CD4-positive, alpha-beta T cell (primary cell): ENCODE measurements around the gene MAP3K20. TPM values are rescaled to one million over a fixed set of nuclear protein-coding genes. Genes with fewer than 3 reads are reported as not detected.

Source experiments
- ATAC-seq: fragments of 200-7000 bp; cut with Tn5 transposase; one replicate; pipeline ENCODE4 v1.10.0; 2022; ENCODE audit warnings: mild to moderate bottlenecking; ENCODE audit not compliant: poor library complexity
- CTCF ChIA-PET: fragments of 350-600 bp; sonication (Branson Sonifier 250); formaldehyde crosslinking; loops from one replicate; lab custom pipeline; 2021; ENCODE audit warnings: antibody characterized with exemption, inconsistent platforms; lab: Charles Lee
- POLR2A ChIA-PET: fragments of 350-600 bp; sonication (Branson Sonifier 250); formaldehyde crosslinking; loops from one replicate; lab custom pipeline; 2021; ENCODE audit warnings: antibody characterized with exemption, inconsistent platforms; lab: Charles Lee
- DNase-seq, 14 experiments: peaks; one replicate each; pipeline ENCODE4 v3.0.0-alpha.2; 2013 to 2020; ENCODE audit warnings: mixed read lengths in 2 of 14
- H3K27ac ChIP-seq, 2 donors: one replicate each; pipeline versions ENCODE4 v1.5.1 to v1.7.0; 2013; ENCODE audit warnings: low read length in 2 of 2, low read depth in 1 of 2, mild to moderate bottlenecking in 1 of 2
- H3K27me3 ChIP-seq, 2 experiments: 1 replicate in 1 of 2; 2 replicates in 1 of 2; pipeline versions ENCODE4 v1.6.1 to v1.7.0; 2013; ENCODE audit warnings: low read length in 2 of 2, control low read depth in 1 of 2, mild to moderate bottlenecking in 1 of 2, moderate library complexity in 1 of 2; ENCODE audit not compliant: insufficient read depth in 2 of 2, control insufficient read depth in 1 of 2
- H3K36me3 ChIP-seq: one replicate; pipeline ENCODE4 v1.6.1; 2013; ENCODE audit warnings: low read length, control low read depth; ENCODE audit not compliant: insufficient read depth
- H3K4me1 ChIP-seq: one replicate; pipeline ENCODE4 v1.6.1; 2013; ENCODE audit warnings: low read length, control low read depth; ENCODE audit not compliant: insufficient read depth
- H3K4me3 ChIP-seq: one replicate; pipeline ENCODE4 v1.5.1; 2013; ENCODE audit warnings: mild to moderate bottlenecking, low read length, moderate library complexity
- H3K9me3 ChIP-seq, 2 experiments: 1 replicate in 1 of 2; 2 replicates in 1 of 2; pipeline versions ENCODE4 v1.6.1 to v1.7.0; 2013; ENCODE audit warnings: low read length in 2 of 2, mild to moderate bottlenecking in 2 of 2, control low read depth in 1 of 2, moderate library complexity in 1 of 2; ENCODE audit not compliant: control insufficient read depth in 1 of 2, insufficient read depth in 1 of 2
- H3K27ac Mint-ChIP-seq: one replicate; pipeline ENCODE4 v1.8.0; 2020; ENCODE audit warnings: mixed read lengths
- H3K27me3 Mint-ChIP-seq: one replicate; pipeline ENCODE4 v1.8.0; 2021; ENCODE audit warnings: mixed read lengths
- H3K36me3 Mint-ChIP-seq: one replicate; pipeline ENCODE4 v1.8.0; 2021; ENCODE audit warnings: low read depth, mixed read lengths
- H3K4me1 Mint-ChIP-seq: one replicate; pipeline ENCODE4 v1.8.0; 2021; ENCODE audit warnings: low read depth, mixed read lengths
- H3K4me3 Mint-ChIP-seq: one replicate; pipeline ENCODE4 v1.8.0; 2020; ENCODE audit warnings: mild to moderate bottlenecking, mixed read lengths
- H3K9me3 Mint-ChIP-seq: one replicate; pipeline ENCODE4 v1.8.0; 2020; ENCODE audit warnings: mixed read lengths
- intact Hi-C, 2 experiments: fragments of 100-400 bp; cut with DNase I in 1 of 2; cut with micrococcal nuclease in 1 of 2; formaldehyde crosslinking; loops; one replicate each; pipeline versions ENCODE4 v1.15.1 to v1.9.0; 2023 to 2025; cut with DNase I, micrococcal nuclease
- total RNA-seq, 174 experiments: library from RNA in 2 of 174; stranded (reverse) in 2 of 174; gene quantifications; one replicate each; pipeline ENCODE4 v1.2.3 and lab custom pipeline; 2021 to 2026
- TF ChIP-seq, protein P1 (sequence below): fragments of 200-600 bp; IDR thresholded peaks from one replicate; pipeline ENCODE4 v1.8.0; 2022; ENCODE audit warnings: antibody characterized with exemption, mild to moderate bottlenecking

MAP3K20 gene
- total RNA-seq, 2 experiments from 2014 or later = 0.36 to 0.39 TPM

DNA sequence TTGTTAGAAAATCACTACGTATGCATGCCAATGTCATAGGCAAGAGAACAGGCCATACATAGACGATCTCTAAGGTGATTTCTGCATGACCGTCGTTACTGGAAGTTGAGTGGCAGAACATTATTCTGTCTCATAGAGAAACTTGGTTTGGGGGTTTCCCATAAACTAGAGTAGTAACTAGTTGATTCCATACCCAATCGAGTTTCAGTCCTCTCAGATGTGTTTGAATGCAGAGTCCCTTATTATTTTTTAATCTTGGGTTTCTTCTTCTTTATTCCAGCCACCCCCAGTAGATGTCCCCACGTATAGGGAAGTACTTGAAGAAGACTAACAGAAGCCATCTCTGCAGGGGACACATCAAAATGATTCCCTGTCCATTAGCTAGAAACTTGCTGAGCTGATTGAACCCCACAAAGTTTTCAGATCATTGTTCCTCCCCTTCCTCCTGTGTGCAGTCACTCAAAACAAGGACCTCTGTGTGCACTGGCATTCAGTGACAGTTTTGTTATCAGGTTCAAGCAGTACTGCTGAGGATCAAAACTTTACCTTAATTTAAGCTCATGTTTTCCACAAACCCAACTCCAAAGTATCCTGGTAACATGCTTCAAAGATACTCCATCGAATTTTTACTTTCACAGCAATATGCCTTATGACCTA, 210.6 kb downstream of the MAP3K20 start:
- no peaks in the 10 kb centered on the region for H3K36me3 Mint-ChIP-seq
- H3K27me3 Mint-ChIP-seq = peaks cover 4% of the 10 kb centered on the region
- H3K9me3 Mint-ChIP-seq = no peaks in the 10 kb centered on the region
- ChIA-PET POLR2A (interaction anchor here (0.5 kb wide), 1 partner anchor 47 kb away, joined by 3 read pairs; no protein-coding TSS in a partner anchor), CTCF (no interaction called here)
- no peaks in the 10 kb centered on the region for H3K4me1 Mint-ChIP-seq
- DNase-seq (no peak), ATAC-seq (no peak)
- no peaks in the 10 kb centered on the region for H3K36me3 ChIP-seq
- TF ChIP-seq, protein P1, sequence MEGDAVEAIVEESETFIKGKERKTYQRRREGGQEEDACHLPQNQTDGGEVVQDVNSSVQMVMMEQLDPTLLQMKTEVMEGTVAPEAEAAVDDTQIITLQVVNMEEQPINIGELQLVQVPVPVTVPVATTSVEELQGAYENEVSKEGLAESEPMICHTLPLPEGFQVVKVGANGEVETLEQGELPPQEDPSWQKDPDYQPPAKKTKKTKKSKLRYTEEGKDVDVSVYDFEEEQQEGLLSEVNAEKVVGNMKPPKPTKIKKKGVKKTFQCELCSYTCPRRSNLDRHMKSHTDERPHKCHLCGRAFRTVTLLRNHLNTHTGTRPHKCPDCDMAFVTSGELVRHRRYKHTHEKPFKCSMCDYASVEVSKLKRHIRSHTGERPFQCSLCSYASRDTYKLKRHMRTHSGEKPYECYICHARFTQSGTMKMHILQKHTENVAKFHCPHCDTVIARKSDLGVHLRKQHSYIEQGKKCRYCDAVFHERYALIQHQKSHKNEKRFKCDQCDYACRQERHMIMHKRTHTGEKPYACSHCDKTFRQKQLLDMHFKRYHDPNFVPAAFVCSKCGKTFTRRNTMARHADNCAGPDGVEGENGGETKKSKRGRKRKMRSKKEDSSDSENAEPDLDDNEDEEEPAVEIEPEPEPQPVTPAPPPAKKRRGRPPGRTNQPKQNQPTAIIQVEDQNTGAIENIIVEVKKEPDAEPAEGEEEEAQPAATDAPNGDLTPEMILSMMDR = no peak
- no peak overlapping the region for H3K27ac ChIP-seq
- no peaks in the 10 kb centered on the region for H3K27me3 ChIP-seq
- no peak overlapping the region for H3K4me3 ChIP-seq
- intact Hi-C loops = no loop called here
- no peak overlapping the region for H3K27ac Mint-ChIP-seq
- H3K9me3 ChIP-seq = peaks cover 0 to 13% of the 10 kb centered on the region in 2 experiments
- no peak overlapping the region for H3K4me3 Mint-ChIP-seq
- no peaks in the 10 kb centered on the region for H3K4me1 ChIP-seq

DNA sequence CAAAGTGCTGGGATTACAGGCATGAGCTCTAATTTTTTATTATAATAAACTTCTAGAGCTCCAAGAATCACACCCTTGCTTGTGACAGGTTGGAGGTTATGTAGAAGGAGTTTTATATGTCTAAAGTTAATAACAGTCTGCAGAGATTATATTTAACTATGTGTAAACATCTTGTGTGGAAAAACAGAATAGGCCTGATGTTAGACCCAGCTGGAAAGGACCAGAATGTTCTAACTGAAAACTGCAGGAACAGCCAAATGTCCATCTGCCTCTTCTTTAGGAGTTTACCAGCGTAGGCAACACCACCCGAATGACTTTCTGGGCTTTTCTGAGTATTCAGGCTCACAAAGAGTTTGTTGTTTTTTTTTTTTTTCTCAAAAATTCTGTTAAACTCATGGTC, 211.9 kb downstream of the MAP3K20 start:
- ATAC-seq (no peak), DNase-seq (no peak)
- Histone ChIP-seq H3K36me3 (no peaks in the 10 kb centered on the region), H3K4me3 (no peak overlapping the region), H3K4me1 (no peaks in the 10 kb centered on the region), H3K27ac (no peak overlapping the region), H3K27me3 (no peaks in the 10 kb centered on the region), H3K9me3 (peaks cover 0 to 9% of the 10 kb centered on the region in 2 experiments)
- H3K27me3 Mint-ChIP-seq = peaks cover 4% of the 10 kb centered on the region
- ChIA-PET CTCF (no interaction called here), POLR2A (no interaction called here)
- H3K9me3 Mint-ChIP-seq = no peaks in the 10 kb centered on the region
- TF ChIP-seq, protein P1 = no peak
- H3K36me3 Mint-ChIP-seq = no peaks in the 10 kb centered on the region
- no peaks in the 10 kb centered on the region for H3K4me1 Mint-ChIP-seq
- intact Hi-C loops = no loop called here
- no peak overlapping the region for H3K4me3 Mint-ChIP-seq
- H3K27ac Mint-ChIP-seq = no peak overlapping the region

- peaks cover 0 to 5% of the 10 kb centered on the region in 2 experiments for H3K9me3 ChIP-seq
- Mint-ChIP-seq H3K36me3 (no peaks in the 10 kb centered on the region), H3K27me3 (peaks cover 4% of the 10 kb centered on the region), H3K4me1 (no peaks in the 10 kb centered on the region), H3K4me3 (no peak overlapping the region), H3K9me3 (peaks cover 2% of the 10 kb centered on the region), H3K27ac (no peak overlapping the region)
- no peak overlapping the region for H3K27ac ChIP-seq
- no peaks in the 10 kb centered on the region for H3K4me1 ChIP-seq
- POLR2A ChIA-PET = no interaction called here
- H3K36me3 ChIP-seq = no peaks in the 10 kb centered on the region
- intact Hi-C loops = no loop called here
- DNase-seq = no peak
- CTCF ChIA-PET = no interaction called here
- TF ChIP-seq, protein P1 = no peak
- no peak overlapping the region for H3K4me3 ChIP-seq
- no peak for ATAC-seq
- no peaks in the 10 kb centered on the region for H3K27me3 ChIP-seq
Observed at GRCh38 chr2:173288561-173288960, 212.9 kb downstream of the MAP3K20 start.
